Measurements from ENCODE around the gene ZNF521.

The ZNF521 gene

GRCh38 chr18:25125680-25126079 is 226.3 kb downstream of the ZNF521 start:
- DNase-seq (ENCODE audit: low spot score) = no peak

GRCh38 chr18:25123438-25124232 is 228.3 kb downstream of the ZNF521 start:
- no peak for DNase-seq (ENCODE audit: low spot score)

- DNase-seq (ENCODE audit: low spot score) = no peak
These were observed 230.5 kb downstream of the ZNF521 start for GRCh38 chr18:25121442-25121841.

GRCh38 chr18:25113566-25113965 is 238.4 kb downstream of the ZNF521 start:
- DNase-seq (ENCODE audit: low spot score) = no peak

GRCh38 chr18:25112821-25113434 is 239.0 kb downstream of the ZNF521 start:
- no peak for DNase-seq (ENCODE audit: low spot score)

GRCh38 chr18:25111377-25112288 is 240.3 kb downstream of the ZNF521 start:
- peak; percentile 75 for DNase-seq (ENCODE audit: low spot score)

- no peak for DNase-seq (ENCODE audit: low spot score)
These were observed 242.5 kb downstream of the ZNF521 start for GRCh38 chr18:25109484-25109883.

- no peak for DNase-seq (ENCODE audit: low spot score)
These were observed 248.4 kb downstream of the ZNF521 start for GRCh38 chr18:25103468-25104155.

GRCh38 chr18:25102662-25103061 is 249.3 kb downstream of the ZNF521 start:
- no peak for DNase-seq (ENCODE audit: low spot score)

- no peak for DNase-seq (ENCODE audit: low spot score)
These were observed 251.5 kb downstream of the ZNF521 start for GRCh38 chr18:25100418-25100817.

- no peak for DNase-seq (ENCODE audit: low spot score)
These were observed 252.1 kb downstream of the ZNF521 start for GRCh38 chr18:25099895-25100294.

GRCh38 chr18:25097569-25098056 is 254.4 kb downstream of the ZNF521 start:
- DNase-seq (ENCODE audit: low spot score) = peak; percentile 90

GRCh38 chr18:25097057-25097456 is 254.9 kb downstream of the ZNF521 start:
- no peak for DNase-seq (ENCODE audit: low spot score)

GRCh38 chr18:25093141-25093540 is 258.8 kb downstream of the ZNF521 start:
- no peak for DNase-seq (ENCODE audit: low spot score)

GRCh38 chr18:25089470-25089869 is 262.5 kb downstream of the ZNF521 start:
- no peak for DNase-seq (ENCODE audit: low spot score)

GRCh38 chr18:25086876-25087275 is 265.1 kb downstream of the ZNF521 start:
- DNase-seq (ENCODE audit: low spot score) = no peak

- DNase-seq (ENCODE audit: low spot score) = peak; percentile 85
These were observed 271.0 kb downstream of the ZNF521 start for GRCh38 chr18:25081001-25081400.

- DNase-seq (ENCODE audit: low spot score) = no peak
These were observed 271.8 kb downstream of the ZNF521 start for GRCh38 chr18:25080211-25080610.

- no peak for DNase-seq (ENCODE audit: low spot score)
These were observed 273.8 kb downstream of the ZNF521 start for GRCh38 chr18:25077944-25078723.

GRCh38 chr18:25077038-25077943 is 274.7 kb downstream of the ZNF521 start:
- DNase-seq (ENCODE audit: low spot score) = no peak
